K562 (cell line): ENCODE data around the gene LEUTX. TPM values are rescaled to one million over a fixed set of nuclear protein-coding genes. Genes with fewer than 3 reads are reported as not detected.

Experiments
- BDP1 ChIP-seq: IDR thresholded peaks from 3 replicates; pipeline ENCODE4 v1.6.1; 2011; ENCODE audit not compliant: insufficient read length, insufficient read depth
- CBX1 ChIP-seq: sonication (generic); IDR thresholded peaks from 2 replicates; pipeline ENCODE4 v1.6.1; 2016; ENCODE audit warnings: antibody characterized with exemption, low read depth, mild to moderate bottlenecking
- CC2D1A ChIP-seq: fragments of 450-650 bp; IDR thresholded peaks from 2 replicates; pipeline ENCODE4 v1.6.1; 2017; ENCODE audit warnings: mild to moderate bottlenecking
- CTBP1 ChIP-seq: fragments of 450-650 bp; IDR thresholded peaks from 2 replicates; pipeline ENCODE4 v1.6.1; 2016; ENCODE audit warnings: borderline replicate concordance
- FOXK2 ChIP-seq, 2 experiments: fragments of 450-650 bp; IDR thresholded peaks in 1 of 2; conservative IDR thresholded peaks in 1 of 2; 2 replicates each; pipeline ENCODE4 v1.6.1; 2016; ENCODE audit warnings: low read depth in 2 of 2, mild to moderate bottlenecking in 1 of 2
- FOXO4 ChIP-seq: fragments of 450-650 bp; formaldehyde crosslinking; IDR thresholded peaks from 2 replicates; pipeline ENCODE4 v1.4.0; 2020; ENCODE audit warnings: mild to moderate bottlenecking, moderate library complexity
- HLTF ChIP-seq: fragments of 450-650 bp; IDR thresholded peaks from 2 replicates; pipeline ENCODE4 v1.6.1; 2016
- KDM2B ChIP-seq: fragments of 250-450 bp; sonication (Bioruptor Pico); IDR thresholded peaks from 2 replicates; pipeline ENCODE4 v1.8.0; 2021; ENCODE audit warnings: mild to moderate bottlenecking, moderate library complexity
- NR0B1 ChIP-seq: fragments of 450-650 bp; IDR thresholded peaks from one replicate; pipeline ENCODE4 v1.6.1; 2018; ENCODE audit warnings: mild to moderate bottlenecking, moderate library complexity; ENCODE audit not compliant: partially characterized antibody
- NR3C1 ChIP-seq: sonication (generic); formaldehyde crosslinking; IDR thresholded peaks from 2 replicates; pipeline ENCODE4 v1.8.1; 2022; ENCODE audit warnings: missing genetic modification reagents
- POLR2B ChIP-seq: fragments of 450-650 bp; IDR thresholded peaks from 2 replicates; pipeline ENCODE4 v1.6.1; 2018; ENCODE audit warnings: low read depth; ENCODE audit not compliant: partially characterized antibody
- RBM15 ChIP-seq: fragments of 200-400 bp; formaldehyde crosslinking; IDR thresholded peaks from 2 replicates; pipeline ENCODE4 v1.6.1; 2018; ENCODE audit warnings: mild to moderate bottlenecking, low read length, moderate library complexity; ENCODE audit not compliant: insufficient read depth
- REST ChIP-seq, 2 experiments: fragments of 450-650 bp; formaldehyde crosslinking in 1 of 2; IDR thresholded peaks; 2 replicates each; pipeline versions ENCODE4 v1.4.0 to v1.6.1; 2014 to 2020; ENCODE audit warnings: mild to moderate bottlenecking in 2 of 2, borderline replicate concordance in 1 of 2, low read depth in 1 of 2
- STAT5B ChIP-seq: fragments of 250-450 bp; sonication (Bioruptor Pico); IDR thresholded peaks from 2 replicates; pipeline ENCODE4 v1.8.0; 2021; ENCODE audit warnings: mild to moderate bottlenecking, inconsistent platforms
- TARDBP ChIP-seq: fragments of 450-650 bp; IDR thresholded peaks from 2 replicates; pipeline ENCODE4 v1.6.1; 2016
- THRB ChIP-seq: fragments of 450-650 bp; formaldehyde crosslinking; conservative IDR thresholded peaks from 2 replicates; pipeline ENCODE4 v1.4.0; 2022; ENCODE audit warnings: mild to moderate bottlenecking, missing genetic modification characterization
- polyA plus RNA-seq, 8 experiments: library from polyadenylated mRNA; depleted of rRNA in 4 of 8; stranded (reverse) in 5 of 8; unstranded in 3 of 8; fragments of >200 nt; fragmentation: Nextera tagmentation in 2 of 8; fragmentation: Illumina TruSeq in 1 of 8; extraction: Ambion mirVana in 2 of 8; extraction: Trizol in 1 of 8; gene quantifications; 2 replicates each; pipeline versions ENCODE4 v1.2.1 to v1.2.3, GENCODE V29; 2011 to 2014; ENCODE audit warnings: inconsistent platforms in 1 of 8, missing spikeins in 1 of 8
- total RNA-seq, 7 experiments: library from RNA; depleted of rRNA in 6 of 7; stranded (reverse); fragments of >200 nt in 6 of 7; fragmentation: Illumina TruSeq in 2 of 7; extraction: Trizol in 2 of 7; gene quantifications; 2 replicates each; pipeline versions ENCODE4 v1.2.1 to v1.2.3, GENCODE V29; 2011 to 2021; ENCODE audit warnings: low replicate concordance in 1 of 7

The LEUTX gene
- total and polyA plus RNA-seq, 9 of the 15 experiments (the other 6 are each of a cell fraction or from before 2014, with no cell fraction given): not detected

- TF ChIP-seq FOXO4 (no peak), CBX1 (no peak; the same call in 1 of the 2 replicates), RBM15 (no peak), BDP1 (no peak), NR3C1 (CRISPR knock-in tag) (no peak), NR0B1 (no peak), KDM2B (CRISPR knock-in tag) (no peak), STAT5B (CRISPR knock-in tag) (no peak), REST (IDR thresholded peaks at IDR 0.05; ENCODE audit: borderline replicate concordance) (peak; percentile 88), REST (CRISPR knock-in tag; IDR thresholded peaks at IDR 0.05; ENCODE audit: low read depth) (no peak), HLTF (no peak; the same call in 1 of the 2 replicates), CC2D1A (no peak), CTBP1 (peak; percentile 52; the same call in 1 of the 2 replicates), FOXK2 (conservative IDR thresholded peaks at IDR 0.05 in 1 of 2, IDR thresholded peaks at IDR 0.05 in 1 of 2; ENCODE audit: low read depth in 2 of 2) (peak; percentile 96 to 97), POLR2B (peak; percentile 95), TARDBP (peak; percentile 79; the same call in 1 of the 2 replicates), THRB (CRISPR knock-in tag) (peak; percentile 59; the same call in 1 of the 2 replicates)
Observed at GRCh38 chr19:39833464-39834286, 55.0 kb downstream of the LEUTX start, which contains the start of gene DYRK1B (continued).
